Nephron (organoid): ENCODE data around the gene POLR3F.

ENCODE experiments used
- H3K27ac Mint-ChIP-seq, 3 experiments: 2 replicates each; pipeline ENCODE4 v1.8.0; 2020; ENCODE audit warnings: mixed read lengths in 3 of 3, mild to moderate bottlenecking in 2 of 3, moderate library complexity in 1 of 3
- H3K27me3 Mint-ChIP-seq: 2 replicates; pipeline ENCODE4 v1.8.0; 2021; ENCODE audit warnings: low read depth, mild to moderate bottlenecking, moderate library complexity, mixed read lengths
- H3K36me3 Mint-ChIP-seq: 2 replicates; pipeline ENCODE4 v1.8.0; 2020; ENCODE audit warnings: low read depth, mixed read lengths
- H3K4me1 Mint-ChIP-seq: 2 replicates; pipeline ENCODE4 v1.8.0; 2020; ENCODE audit warnings: mixed read lengths
- H3K4me3 Mint-ChIP-seq, 3 experiments: 2 replicates each; pipeline ENCODE4 v1.8.0; 2020; ENCODE audit warnings: mild to moderate bottlenecking in 3 of 3, mixed read lengths in 3 of 3, moderate library complexity in 2 of 3
- H3K9me3 Mint-ChIP-seq: 2 replicates; pipeline ENCODE4 v1.8.0; 2020; ENCODE audit warnings: mixed read lengths
- TF ChIP-seq, protein P1 (sequence below), 3 experiments: fragments of 200-600 bp; sonication (generic); IDR thresholded peaks; one replicate each; pipeline ENCODE4 v1.5.0; 2021; ENCODE audit warnings: antibody characterized with exemption in 3 of 3; ENCODE audit not compliant: unreplicated experiment in 3 of 3

POLR3F gene

DNA sequence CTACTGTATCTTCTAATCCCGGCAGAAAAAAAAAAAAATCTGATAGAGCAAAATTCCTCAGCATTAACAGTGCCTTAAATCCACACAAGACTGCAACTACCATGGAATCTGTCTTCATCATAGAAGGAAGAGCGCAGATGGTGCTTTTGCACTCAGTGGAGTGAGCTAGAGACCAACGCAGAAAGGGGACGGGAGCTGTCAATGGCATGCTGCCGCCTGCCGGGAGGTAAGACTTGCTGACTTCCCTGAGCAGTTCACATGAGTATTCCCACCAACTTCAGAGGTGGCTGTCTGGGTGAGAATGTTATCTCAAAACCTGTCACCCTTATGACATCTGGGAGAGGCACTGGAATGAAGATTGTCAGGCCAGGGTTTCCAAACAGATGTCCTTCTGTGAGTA lies 36.0 kb upstream of the POLR3F start:
- TF ChIP-seq, protein P1, sequence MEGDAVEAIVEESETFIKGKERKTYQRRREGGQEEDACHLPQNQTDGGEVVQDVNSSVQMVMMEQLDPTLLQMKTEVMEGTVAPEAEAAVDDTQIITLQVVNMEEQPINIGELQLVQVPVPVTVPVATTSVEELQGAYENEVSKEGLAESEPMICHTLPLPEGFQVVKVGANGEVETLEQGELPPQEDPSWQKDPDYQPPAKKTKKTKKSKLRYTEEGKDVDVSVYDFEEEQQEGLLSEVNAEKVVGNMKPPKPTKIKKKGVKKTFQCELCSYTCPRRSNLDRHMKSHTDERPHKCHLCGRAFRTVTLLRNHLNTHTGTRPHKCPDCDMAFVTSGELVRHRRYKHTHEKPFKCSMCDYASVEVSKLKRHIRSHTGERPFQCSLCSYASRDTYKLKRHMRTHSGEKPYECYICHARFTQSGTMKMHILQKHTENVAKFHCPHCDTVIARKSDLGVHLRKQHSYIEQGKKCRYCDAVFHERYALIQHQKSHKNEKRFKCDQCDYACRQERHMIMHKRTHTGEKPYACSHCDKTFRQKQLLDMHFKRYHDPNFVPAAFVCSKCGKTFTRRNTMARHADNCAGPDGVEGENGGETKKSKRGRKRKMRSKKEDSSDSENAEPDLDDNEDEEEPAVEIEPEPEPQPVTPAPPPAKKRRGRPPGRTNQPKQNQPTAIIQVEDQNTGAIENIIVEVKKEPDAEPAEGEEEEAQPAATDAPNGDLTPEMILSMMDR (IDR thresholded peaks at IDR 0.05; ENCODE audit: unreplicated experiment in 3 of 3): no peak
- Mint-ChIP-seq H3K4me3 (no peak overlapping the region), H3K27ac (no peak overlapping the region), H3K27me3 (no peaks in the 10 kb centered on the region), H3K9me3 (no peaks in the 10 kb centered on the region), H3K4me1 (peaks cover 12% of the 10 kb centered on the region), H3K36me3 (peaks cover 4% of the 10 kb centered on the region)

DNA sequence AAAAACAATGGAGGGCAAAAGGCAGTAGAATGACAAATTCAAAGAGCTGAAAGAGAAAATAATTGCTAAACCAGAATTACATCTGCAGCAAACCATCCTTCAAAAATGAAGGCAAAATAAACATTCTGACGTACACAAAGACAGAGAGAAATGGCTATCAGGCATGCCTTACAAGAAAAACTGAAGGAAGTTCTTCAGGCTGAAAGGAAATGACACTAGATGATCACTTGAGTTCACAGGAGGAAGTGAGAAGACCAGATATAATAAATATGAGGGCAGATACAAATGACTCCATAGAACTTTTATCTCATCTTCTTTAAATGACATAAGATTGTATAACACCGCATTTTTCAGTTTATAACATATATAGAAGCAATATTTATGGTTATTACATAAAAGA lies 30.3 kb upstream of the POLR3F start:
- H3K36me3 Mint-ChIP-seq: peaks cover 3% of the 10 kb centered on the region
- no peak overlapping the region for H3K4me3 Mint-ChIP-seq
- no peaks in the 10 kb centered on the region for H3K9me3 Mint-ChIP-seq
- H3K4me1 Mint-ChIP-seq: no peaks in the 10 kb centered on the region
- H3K27me3 Mint-ChIP-seq: no peaks in the 10 kb centered on the region
- H3K27ac Mint-ChIP-seq: no peak overlapping the region
- TF ChIP-seq, protein P1 (IDR thresholded peaks at IDR 0.05; ENCODE audit: unreplicated experiment in 3 of 3): no peak

DNA sequence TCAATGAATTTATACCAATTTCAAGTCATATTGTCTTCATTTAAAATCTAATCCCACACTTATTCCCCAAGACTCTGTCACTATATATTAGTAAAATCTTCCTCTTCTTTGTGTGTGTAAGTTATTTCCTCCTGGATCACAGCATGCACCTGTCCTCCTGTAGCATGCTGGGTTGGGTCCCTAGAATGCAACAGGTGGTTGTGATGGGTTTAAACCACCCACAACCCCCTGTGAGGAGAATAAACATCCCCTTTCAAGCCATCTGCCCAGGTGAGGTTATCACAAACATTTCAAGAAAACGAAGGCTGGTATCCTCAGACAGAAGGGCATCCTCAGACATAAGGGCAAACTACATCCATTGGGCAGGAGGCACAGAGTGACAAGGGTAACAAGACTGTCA lies 26.8 kb upstream of the POLR3F start:
- Mint-ChIP-seq H3K9me3 (no peaks in the 10 kb centered on the region), H3K27me3 (no peaks in the 10 kb centered on the region), H3K4me1 (peaks cover 7% of the 10 kb centered on the region), H3K27ac (no peak overlapping the region), H3K36me3 (no peaks in the 10 kb centered on the region), H3K4me3 (no peak overlapping the region)
- TF ChIP-seq, protein P1 (IDR thresholded peaks at IDR 0.05; ENCODE audit: unreplicated experiment in 3 of 3): no peak

DNA sequence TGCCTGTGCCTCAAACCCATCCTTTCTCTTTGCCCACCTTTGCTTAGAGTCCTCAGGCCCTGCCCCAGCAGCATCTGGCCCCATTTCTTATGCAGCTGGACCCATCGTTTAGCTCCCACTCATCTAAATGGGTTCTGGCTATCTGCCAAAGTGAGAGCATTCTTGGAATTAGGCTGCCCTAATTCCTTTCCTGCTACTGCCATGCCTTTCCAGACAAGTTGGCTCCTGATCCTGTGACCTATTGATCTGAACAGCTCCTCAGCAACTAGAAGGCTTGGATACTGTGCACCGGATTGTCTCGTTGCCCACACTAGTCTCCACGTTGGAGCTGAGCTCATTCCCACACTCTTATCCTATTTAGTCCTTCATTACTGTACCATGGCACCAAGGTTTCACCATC lies 23.3 kb upstream of the POLR3F start:
- TF ChIP-seq, protein P1 (IDR thresholded peaks at IDR 0.05; ENCODE audit: unreplicated experiment in 3 of 3): no peak
- Mint-ChIP-seq H3K27ac (no peak overlapping the region), H3K36me3 (peaks cover 8% of the 10 kb centered on the region), H3K4me3 (no peak overlapping the region), H3K9me3 (no peaks in the 10 kb centered on the region), H3K27me3 (no peaks in the 10 kb centered on the region), H3K4me1 (peaks cover 7% of the 10 kb centered on the region)

DNA sequence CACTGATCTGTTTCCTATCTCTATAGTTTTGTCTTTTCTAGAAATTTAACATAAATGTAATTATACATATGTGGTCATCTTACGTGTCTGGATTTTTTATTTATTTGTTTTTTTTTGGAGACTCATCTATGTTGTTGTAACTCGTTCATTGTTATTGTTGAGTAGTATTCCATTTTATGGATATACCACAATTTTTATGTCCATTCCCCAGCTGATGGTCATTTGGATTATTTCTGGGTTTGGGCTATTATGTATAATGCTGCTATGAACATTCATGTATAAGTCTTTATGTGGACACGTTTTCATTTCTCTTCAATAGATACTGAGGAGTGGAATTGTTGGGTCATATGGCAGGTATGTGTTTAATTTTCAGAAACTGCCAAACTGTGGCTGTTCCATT lies 10.6 kb upstream of the POLR3F start:
- Mint-ChIP-seq H3K4me3 (no peak overlapping the region), H3K27me3 (no peaks in the 10 kb centered on the region), H3K9me3 (no peaks in the 10 kb centered on the region), H3K36me3 (peaks cover 14% of the 10 kb centered on the region), H3K4me1 (no peaks in the 10 kb centered on the region), H3K27ac (no peak overlapping the region)
- TF ChIP-seq, protein P1 (IDR thresholded peaks at IDR 0.05; ENCODE audit: unreplicated experiment in 3 of 3): no peak

DNA sequence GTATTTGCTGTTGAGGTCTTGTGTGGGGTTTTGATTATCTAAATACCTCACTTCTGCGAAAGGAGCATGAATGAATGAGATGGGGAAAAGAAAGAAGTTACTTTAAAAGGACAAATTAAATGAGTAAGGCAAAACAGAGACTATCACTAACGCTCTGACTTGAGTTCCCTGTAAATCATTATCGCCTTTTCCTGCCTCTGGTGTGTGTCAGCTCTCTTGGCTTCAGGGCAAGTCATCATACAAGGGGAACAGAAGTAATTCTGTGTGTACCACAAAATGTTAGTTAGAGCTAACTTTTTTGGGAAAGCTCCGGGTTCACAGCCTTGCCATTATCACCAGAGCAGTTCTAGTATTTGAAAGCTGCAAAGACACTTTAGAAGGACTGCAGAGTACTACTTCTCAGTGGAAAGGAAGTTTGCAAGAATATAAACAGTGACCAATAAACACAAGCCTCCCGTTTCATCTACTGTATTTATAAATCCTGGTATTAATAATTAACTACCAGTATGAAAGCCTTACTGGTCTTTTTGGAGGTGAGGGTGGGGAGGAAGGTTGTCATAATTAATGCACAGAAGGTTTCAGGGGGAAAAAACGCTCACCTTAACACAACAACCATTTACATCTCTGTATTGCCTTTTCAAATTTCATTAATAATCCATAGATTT lies 1.5 kb upstream of the POLR3F start:
- Mint-ChIP-seq H3K27ac (peak overlapping the region; percentile 100), H3K4me1 (peaks cover 23% of the 10 kb centered on the region), H3K36me3 (peaks cover under 1% of the 10 kb centered on the region), H3K9me3 (no peaks in the 10 kb centered on the region), H3K27me3 (no peaks in the 10 kb centered on the region), H3K4me3 (peak overlapping the region; percentile 92 to 98 (median 98))
- TF ChIP-seq, protein P1 (IDR thresholded peaks at IDR 0.05; ENCODE audit: unreplicated experiment in 3 of 3): no peak
